ENCODE results near the gene RNASE13.
"Not testable (repeated sequence)": the region's sequence is repeated elsewhere in the genome, so short reads cannot be mapped to it uniquely, and the experiment has no call there.

RNASE13 gene

DNA sequence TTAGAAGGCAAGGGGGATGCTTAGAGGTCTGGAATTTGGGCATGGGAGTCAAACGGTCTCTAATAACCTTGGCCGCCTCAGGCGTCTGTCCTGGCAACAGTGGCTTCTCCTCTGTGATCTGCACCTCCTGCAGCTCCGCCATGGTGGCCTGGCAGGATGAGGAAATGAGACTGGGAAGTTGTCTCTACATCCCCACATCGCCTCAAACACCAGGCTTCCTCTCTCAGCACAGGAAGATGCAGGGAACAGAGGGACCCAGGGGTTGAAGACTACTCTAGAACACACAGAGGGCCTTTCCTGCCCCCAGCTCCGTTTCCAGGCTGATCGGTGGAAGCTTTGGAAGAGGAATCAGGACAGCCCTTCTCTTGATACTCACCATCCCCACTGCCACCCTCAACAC, 11.4 kb downstream of the RNASE13 start:
- no peak for DNase-seq (ENCODE audit: low read depth in 2 of 2)

DNA sequence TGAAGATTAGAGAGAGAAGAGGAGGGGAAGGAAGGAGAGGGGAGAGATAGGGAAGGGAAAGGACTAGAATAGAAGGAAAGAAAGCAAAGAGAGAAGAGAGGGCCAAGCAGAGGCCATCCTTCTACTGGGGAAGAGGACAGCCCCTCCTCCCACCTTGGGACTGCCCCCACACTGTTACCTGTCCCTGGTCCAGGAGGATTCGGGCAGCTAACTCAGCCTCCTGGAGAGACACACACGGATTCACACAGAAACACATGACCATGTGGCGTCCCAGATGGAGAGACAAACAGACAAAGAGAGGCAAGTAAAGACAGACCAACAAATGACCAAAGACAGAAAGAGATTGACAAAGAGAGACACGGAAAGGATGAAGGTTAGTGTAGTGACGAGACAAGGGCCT, 11.9 kb downstream of the RNASE13 start:
- DNase-seq (ENCODE audit: low read depth in 2 of 2), result no peak

DNA sequence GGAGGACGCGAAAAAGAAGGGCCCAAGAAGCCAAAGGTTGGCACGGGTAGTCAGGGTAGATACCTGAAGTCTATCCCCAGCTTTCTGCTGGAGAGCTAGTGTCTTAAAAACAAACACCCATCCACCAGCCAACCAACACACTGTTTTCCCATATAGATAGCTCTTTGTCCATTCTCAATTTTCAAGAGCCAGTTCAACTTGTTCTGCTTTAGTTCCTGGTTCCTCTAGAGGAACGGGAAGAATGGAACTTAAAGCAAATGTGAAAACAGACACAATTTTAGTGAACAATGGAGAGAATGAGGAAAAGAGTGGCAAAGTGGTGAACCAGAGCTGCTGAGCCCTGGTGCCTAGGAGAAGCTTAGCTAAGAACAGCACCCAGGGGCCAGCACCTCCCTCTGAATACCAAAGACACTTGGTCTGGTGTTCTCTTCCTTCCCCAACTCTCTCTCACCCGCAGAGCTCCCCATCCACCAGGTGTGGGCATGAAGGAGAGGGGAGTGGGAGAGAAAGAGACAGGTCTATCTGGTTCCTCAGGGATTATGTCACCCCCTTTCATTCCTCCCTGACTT, 13.5 kb downstream of the RNASE13 start:
- DNase-seq (ENCODE audit: low read depth in 2 of 2), result no peak

DNA sequence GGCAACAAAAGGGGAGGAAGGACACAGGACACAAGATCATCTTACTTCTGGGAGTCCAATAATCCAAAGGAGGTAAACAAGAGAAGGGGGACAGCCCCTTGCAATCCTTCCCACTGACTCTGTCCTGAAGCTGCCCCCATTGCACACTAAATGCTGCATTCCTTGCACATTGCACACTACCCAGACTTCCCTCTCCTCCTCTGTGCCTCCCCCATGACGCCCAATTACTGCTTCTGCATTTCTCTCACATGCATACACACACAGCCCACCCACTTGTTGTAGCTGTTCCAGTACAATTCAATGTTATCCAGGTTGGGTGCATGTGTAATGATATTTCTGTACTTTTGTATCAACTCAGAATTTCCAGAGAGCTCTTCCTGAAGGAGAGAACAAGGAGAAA, 15.2 kb downstream of the RNASE13 start:
- no peak for DNase-seq (ENCODE audit: low read depth in 2 of 2)

DNA sequence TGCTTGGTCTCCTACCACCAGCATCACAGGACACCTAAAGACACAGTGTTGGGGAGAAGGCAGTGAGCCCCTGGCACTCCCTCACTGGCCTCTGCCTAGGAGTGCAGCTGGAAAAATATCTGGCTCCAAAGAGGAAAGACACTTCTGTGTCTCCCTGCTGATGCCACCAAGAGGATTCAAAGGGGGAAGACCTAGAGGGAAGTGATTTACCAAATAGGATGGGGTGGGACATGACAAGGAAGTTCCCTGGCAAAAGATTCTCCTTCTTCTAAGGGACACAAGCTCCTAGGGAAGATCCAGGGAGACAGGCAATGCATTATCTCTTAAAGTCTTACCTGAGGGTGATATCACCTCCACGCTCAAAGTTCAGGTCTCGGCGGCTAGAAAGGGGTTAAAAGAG, 15.8 kb downstream of the RNASE13 start:
- DNase-seq (ENCODE audit: low read depth in 2 of 2), result no peak

DNA sequence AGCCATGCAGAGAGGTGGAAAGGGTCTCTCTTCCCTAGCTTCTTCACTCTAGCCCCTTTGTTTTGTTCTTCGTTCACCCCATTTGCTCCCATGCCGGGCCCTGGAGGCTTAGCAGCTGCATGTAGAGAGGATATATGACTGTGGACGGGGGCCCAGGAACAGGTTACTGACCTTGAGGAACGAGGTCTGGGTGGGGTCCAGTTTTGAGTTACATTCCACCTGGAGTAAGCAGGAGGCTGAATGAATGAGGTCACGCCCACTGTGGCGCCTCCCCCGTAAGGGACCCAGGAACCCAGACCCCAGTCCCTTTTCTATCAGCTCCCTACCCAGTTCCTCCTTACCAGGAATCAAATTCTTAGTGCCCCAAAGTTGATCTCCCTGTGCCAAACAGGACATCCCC, 16.3 kb downstream of the RNASE13 start:
- no peak for DNase-seq (ENCODE audit: low read depth in 2 of 2)

DNA sequence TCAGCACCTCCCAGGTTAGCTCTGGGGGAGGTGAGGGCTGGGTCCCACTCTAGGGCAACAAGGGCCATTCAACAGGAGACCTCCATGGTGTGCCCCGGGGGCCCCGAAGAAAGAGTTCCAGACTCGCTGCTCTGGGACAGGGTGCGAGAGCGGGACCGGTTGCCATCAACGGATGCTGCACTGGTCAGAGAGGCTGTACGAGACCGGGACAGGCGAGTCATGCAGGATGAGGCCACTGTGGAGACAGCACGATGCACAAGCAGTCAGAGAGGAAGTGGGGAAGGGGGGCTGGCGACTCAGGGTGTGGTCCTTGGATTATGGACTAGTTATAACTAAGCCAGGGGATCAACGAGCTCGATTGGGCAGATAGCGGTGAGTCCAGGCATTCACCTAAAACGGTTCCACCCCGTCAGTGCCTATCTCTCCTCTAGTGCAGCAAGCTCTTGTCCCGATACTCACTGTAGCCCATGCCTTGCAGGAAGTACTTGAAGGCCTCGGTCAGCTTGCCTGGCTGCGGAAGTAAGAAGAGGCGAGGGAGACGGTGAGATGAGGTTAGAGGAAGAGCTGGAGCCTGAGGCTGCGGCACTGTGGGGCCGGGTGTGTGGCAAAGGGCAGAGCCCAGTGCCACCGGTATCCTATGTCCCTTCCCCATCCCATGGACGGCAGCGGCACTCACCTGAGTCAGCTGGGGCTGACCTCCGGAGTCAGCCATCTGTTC, 16.9 kb downstream of the RNASE13 start:
- no peak for DNase-seq (ENCODE audit: low read depth in 2 of 2)

DNA sequence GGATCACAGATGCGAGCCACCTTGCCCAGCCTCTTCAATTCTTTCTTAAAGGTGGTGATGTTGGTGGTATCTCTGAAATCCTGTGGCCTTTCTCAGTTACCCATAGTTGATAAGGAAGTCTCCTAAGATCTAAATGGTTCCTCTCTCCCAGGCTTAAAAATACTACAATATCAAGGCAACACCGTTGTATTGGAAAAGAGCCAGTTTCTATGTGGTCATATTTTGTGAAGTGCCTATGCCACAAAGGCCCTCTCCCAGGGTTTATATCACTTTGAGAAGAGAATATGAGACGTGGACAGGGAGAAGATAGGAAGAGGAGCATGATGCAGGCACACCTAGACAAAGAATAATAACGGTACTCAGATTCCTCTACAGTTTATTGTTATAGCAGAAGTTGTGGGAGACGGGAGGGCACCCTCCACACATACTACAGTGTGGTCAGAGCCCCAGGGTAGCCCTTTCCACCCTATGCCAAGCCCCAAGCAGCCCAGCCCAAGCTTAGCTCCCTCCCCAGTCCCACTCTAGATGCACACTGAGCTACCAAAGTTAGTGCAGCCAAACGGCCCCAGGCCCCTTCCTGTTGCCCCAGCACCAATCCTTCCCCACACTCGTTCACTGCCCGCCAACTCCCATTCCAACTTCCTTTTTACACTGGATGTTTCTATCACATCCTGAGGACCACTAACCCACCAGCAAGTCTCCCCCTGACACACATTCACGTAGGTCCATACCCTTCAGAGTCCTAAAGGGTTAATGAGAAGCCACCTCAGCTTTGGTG, 18.0 kb downstream of the RNASE13 start:
- DNase-seq (ENCODE audit: low read depth in 2 of 2), result no peak

DNA sequence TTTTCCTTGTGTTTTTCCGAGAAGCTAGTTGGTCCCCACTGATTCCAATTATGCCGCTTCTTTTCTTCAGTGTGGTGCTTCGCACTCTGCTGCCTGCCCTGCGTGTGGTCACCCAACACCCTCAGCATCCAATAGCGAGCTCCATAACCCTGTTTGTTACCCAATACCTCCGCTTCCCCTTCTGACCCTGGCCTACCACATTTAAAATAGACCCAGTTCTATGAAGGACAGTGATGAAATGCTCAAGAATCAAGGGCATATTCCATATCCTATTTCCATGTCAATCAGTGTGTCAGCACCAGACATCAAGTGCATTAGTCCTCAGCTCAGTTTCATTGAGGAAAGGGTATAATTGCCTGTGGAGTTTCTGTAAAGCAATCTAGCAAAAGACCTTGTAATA, 19.3 kb downstream of the RNASE13 start:
- DNase-seq (ENCODE audit: low read depth in 2 of 2), result no peak

DNA sequence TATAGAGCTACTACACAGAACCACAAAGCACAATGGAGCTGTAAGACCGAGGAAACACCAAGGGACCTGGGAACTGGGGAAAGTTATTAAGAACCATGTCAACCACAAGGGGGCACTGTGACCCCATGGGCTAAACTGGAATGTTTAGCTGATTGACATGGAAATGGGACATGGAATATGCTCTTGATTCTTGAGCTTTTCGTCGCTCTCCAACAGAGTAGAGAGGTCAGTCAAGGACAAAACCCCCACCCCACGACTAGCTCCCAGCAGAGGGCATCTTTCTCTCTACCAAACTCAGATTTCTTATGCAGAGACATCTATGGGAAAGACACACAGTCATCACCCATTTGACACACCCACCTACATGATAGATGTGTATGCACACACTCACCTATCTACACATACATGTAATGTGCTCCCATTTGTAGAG, 19.8 kb downstream of the RNASE13 start:
- DNase-seq (ENCODE audit: low read depth in 2 of 2), result peak; percentile 51 to 54

DNA sequence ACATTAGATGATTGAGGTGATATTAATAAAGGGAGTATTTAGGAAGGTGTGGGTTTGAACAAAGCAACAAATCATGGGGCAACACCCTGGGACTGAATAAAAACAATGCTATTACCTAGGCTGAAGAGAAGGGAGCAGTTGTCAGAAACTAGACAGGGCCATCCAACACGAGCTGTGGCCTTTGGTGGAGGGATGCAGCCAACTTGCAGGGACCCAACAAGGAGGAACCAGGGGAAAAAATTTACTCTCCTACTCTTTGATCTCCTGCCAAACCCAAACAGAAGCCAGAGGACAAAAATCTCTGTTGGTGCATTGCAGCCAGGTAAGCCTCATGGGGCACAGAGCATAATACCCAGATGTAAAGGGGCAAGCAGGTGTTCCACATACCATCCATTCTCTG, 23.5 kb downstream of the RNASE13 start:
- no peak for DNase-seq (ENCODE audit: low read depth in 2 of 2)

DNA sequence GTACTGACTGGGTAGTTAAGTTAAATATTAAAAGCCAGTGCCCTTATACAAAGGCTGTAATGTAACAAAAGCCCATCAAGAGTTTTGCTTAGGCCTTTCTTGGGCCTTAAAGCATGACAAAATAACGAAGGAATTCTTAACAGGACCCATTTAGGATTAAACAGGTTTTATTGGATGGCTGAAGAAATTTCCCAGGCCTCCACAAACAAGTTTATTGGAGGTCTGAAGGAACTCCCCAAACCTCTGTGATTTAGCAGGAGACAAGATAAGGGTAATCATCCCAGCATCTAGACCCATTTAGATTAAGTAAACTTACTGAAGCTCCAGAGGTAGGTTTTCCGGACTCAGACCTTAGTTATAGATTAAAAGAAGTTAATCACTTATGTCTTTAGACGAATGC, 24.9 kb downstream of the RNASE13 start:
- DNase-seq (ENCODE audit: low read depth in 2 of 2), result not testable (repeated sequence)

DNA sequence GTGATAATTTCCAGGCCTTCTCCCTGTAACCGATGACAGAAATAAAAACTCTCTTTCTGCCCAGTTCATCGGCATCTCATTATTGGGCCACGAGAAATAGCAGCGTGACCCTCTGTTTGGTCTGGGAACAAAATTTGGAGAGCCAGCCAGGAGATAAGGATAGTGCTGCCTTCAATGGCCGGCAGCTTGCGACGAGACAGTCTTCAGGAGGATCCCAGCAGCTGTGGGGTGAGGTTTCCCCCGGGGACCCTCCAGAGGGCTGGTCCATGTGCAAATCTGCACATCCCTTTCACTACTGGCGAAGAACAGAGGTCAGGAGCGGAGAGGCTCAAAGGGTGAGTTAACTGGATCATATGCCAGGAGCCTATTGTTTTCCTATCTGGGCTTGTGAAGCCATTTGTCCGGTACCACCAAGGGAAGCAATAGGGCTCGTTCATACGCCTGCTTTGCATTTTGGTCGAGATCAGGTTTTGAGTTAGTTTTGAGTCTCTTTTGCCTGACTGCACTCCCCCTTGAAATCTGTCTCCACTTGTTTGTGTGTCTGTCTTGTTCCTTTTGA, 30.7 kb downstream of the RNASE13 start:
- DNase-seq (ENCODE audit: low read depth in 2 of 2), result no peak

DNA sequence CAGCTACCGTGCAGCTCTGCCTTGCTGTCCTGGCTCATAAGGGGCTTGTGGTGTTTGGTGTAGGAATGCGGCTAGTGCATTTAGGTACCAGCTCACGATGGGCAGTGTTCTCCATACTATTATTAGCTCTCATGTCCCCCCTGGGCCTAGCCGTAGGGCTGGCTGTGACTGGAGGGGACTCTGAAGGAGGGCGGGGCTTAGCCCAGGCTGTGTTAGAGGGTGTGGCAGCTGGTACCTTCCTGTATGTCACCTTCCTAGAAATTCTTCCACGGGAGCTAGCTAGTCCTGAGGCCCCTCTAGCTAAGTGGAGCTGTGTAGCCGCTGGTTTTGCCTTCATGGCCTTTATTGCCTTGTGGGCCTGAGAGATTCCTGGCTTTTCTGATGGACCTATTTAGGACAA, 33.4 kb downstream of the RNASE13 start:
- no peak for DNase-seq (ENCODE audit: low read depth in 2 of 2)

DNA sequence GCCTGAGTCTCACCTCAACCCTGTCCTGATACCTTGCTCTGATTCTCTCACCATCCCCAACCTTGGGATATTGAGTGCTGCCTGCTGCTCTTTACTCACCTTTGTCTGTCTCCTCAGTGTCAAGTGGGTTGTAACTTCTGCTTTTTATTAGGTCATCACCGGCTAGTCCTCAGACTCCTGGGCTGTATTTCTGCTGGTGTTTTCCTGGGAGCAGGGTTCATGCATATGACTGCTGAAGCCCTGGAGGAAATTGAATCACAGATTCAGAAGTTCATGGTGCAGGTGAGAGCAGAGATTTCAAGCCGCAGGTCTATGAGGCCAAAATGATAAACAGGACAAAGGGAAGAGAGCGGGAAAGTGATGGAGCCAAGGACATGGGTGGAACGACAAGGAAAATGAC, 35.0 kb downstream of the RNASE13 start:
- no peak for DNase-seq (ENCODE audit: low read depth in 2 of 2)

DNA sequence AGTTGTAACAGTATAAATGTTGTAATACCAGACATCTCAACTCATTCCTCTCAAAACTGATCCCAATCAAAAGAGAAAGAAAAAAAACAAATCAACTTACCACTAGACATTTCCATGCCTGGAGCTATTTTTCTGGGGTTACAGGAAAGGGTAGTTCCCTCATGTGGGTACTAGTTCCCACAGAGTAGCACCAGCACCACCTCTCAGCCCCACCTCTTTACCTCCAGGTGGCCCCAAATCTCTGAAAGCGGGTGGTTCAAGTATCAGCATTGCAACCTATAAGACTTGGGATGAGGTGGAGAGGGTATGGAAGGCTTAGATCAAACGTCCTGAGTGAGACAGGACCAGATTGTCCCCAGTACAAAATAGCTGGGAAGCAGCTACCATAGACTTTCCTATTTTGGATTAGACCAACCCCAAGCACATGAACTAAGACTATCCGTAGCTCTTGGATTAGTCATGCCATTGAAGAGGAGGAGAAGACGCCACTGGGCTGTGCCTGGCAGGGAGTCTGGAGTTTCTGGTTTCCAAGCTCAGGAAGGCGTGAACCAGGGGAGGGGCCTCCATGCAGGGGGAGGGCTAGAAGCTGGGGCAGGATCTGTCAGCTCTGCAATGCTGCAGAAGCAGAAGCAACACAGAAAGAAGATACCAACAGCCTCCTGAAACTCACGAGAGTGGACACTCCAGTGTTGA, 35.8 kb downstream of the RNASE13 start, which contains the start of gene SLC39A2:
Gene SLC39A2, plus strand, starts transcription at position 620 of the 693 bp plus-strand sequence. CDS start 154 bp downstream, outside the sequence.
- DNase-seq (ENCODE audit: low read depth in 2 of 2), result peak in 1 of 2 experiments; percentile 24

DNA sequence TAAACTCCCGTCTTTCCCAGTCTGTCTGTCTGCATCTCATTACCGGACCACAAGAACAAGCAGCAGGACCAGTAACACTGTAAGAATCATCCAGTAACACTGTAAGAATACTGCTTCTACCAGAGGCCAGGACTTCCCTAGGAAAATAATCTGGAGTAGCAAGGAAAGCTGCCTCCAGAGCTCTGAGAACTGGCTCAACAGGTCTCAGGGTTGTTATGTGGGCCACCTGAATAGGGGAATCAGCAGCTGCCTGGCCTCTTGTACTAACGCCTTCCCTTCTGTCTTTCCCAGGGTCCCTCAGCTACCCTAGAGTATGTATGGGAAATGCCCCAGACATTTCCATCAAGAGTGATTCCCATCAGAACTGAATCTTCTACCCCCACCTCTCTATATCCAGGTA, 36.5 kb downstream of the RNASE13 start:
- no peak for DNase-seq (ENCODE audit: low read depth in 2 of 2)

DNA sequence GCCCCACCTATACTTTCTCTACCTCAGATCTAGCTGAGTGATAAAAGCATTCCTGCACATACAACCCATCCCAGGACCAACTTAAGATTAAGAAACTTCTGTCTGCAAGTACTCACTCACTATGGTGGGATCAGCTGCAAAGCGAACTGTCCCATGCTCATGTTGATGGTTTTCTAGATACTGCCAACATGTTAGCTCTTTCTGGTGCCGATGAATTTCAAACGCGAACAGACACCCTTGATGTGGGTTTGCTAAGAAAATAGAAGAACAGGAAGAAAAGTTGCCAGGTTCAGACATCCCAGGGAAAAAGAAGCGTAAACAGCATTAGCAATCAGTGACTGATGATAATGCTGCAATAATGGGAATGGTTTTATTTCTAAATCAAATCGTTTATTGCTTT, 37.0 kb downstream of the RNASE13 start:
- no peak for DNase-seq (ENCODE audit: low read depth in 2 of 2)

DNA sequence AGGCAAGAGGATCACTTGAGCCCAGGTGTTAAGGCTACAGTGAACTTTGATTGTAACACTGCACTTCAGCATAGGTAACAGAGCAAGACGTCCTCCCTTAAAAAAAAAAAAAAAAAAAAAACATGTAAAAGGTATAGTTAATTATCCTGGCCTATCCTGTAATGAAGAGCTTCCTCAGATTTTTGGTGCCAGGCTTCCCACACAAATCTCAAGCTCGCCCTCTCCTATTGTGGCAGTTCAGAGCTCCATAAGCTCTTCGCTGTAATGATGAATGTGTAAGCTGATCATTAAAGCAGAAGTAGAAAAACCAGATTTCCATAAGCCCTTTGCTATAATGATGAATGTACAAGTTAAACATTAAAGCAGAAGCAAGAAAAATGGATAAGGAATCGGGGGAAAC, 37.5 kb downstream of the RNASE13 start:
- no peak for DNase-seq (ENCODE audit: low read depth in 2 of 2)

DNA sequence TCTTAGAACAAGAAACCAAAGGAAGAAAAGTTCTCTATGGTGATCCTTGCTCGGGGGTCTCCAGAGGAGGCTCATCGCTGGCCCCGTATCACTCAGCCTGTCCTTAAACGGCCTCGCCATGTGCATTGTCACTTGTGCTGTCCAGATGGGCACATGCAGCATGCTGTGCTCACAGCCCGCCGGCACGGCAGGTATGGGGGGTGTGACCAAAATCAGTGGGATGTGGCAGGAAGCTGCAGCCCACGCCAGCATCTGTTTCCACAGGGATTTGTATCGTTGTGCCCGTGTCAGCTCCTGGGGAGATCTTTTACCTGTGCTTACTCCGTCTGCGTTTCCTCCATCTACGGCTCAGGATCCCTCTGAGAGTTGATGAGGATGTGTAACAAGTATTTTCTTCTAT, 38.1 kb downstream of the RNASE13 start:
- DNase-seq (ENCODE audit: low read depth in 2 of 2), result no peak

DNA sequence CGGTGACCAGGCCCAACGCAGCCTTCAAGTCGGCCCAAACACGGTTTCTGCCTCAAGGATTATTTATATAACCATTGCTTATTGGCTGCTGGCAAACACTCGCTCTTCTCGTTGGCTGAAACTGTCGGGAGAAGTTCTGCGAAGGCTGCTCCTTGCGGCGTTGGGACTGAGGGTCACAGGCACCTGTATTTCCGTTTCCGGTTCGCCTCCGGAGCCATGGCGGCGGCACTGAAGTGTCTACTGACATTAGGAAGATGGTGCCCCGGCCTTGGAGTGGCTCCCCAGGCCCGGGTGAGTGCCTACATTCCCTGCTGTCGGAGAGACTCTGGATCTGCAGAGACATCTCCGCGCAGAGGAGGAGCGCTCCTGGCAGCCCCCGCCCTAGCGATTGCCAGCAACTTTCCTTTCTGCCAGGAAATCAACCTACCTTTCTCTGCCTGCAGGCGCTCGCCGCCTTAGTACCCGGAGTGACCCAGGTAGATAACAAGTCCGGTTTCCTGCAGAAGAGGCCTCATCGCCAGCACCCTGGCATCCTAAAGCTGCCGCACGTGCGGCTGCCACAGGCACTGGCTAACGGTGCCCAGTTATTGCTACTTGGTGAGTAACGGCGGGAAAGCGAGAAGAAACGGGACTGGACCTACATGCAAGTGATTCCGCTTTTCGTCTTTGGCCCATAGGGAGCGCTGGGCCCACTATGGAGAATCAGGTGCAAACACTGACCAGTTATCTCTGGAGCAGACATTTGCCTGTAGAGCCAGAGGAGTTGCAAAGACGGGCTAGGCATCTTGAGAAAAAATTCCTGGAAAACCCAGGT, 44.6 kb downstream of the RNASE13 start, which contains the start of gene METTL17:
Gene METTL17, plus strand, starts transcription at position 194 of the 814 bp plus-strand sequence. Its CDS starts 23 bp downstream, at position 217.
- DNase-seq (ENCODE audit: low read depth in 2 of 2), result peak; percentile 93 to 95

All from fibroblast of skin of left biceps (primary cell).